Ovary (tissue), 9 donors: ENCODE data around the gene PAQR8. TPM values are rescaled to one million over a fixed set of nuclear protein-coding genes. Genes with fewer than 3 reads are reported as not detected.
A peak's percentile ranks its signal among the peaks of the same experiment; 100 is the strongest.

Experiments used
- DNase-seq, 5 donors: peaks; one replicate each; pipeline ENCODE4 v3.0.0-alpha.2; 2019 to 2020
- H3K27ac ChIP-seq, 2 donors: fragments of 200-600 bp; one replicate each; pipeline versions ENCODE4 v1.5.1 to v1.8.0; 2019 to 2022
- H3K27me3 ChIP-seq: fragments of 200-600 bp; one replicate; pipeline ENCODE4 v1.8.0; 2022
- H3K36me3 ChIP-seq: fragments of 200-600 bp; sonication (generic); one replicate; pipeline ENCODE4 v1.5.1; 2019
- H3K4me1 ChIP-seq: one replicate; pipeline ENCODE4 v1.8.1; 2013; ENCODE audit warnings: mild to moderate bottlenecking, moderate library complexity; ENCODE audit not compliant: insufficient read depth
- H3K4me3 ChIP-seq: fragments of 200-600 bp; sonication (generic); one replicate; pipeline ENCODE4 v1.5.1; 2017
- H3K9me3 ChIP-seq, 2 donors: fragments of 200-600 bp in 1 of 2; sonication (generic) in 1 of 2; one replicate each; pipeline versions ENCODE4 v1.5.1 to v1.8.1; 2013 to 2019; ENCODE audit warnings: mild to moderate bottlenecking in 1 of 2, moderate library complexity in 1 of 2
- EP300 ChIP-seq: sonication (generic); formaldehyde crosslinking; IDR thresholded peaks from one replicate; pipeline ENCODE4 v1.6.1; 2017; ENCODE audit warnings: antibody characterized with exemption
- POLR2A ChIP-seq: fragments of 450-650 bp; IDR thresholded peaks from one replicate; pipeline ENCODE4 v1.6.1; 2017; ENCODE audit warnings: antibody characterized with exemption, mild to moderate bottlenecking, moderate library complexity
- WGBS, 3 donors: extraction: QIAGEN DNeasy Blood & Tissue Kit in 1 of 3; methylation state at CpG; one replicate each; pipeline versions ENCODE4 v1.1.5 to v1.1.7; 2013 to 2017; 5-methylcytosine and 5-hydroxymethylcytosine counted together
- intact Hi-C, 4 donors: fragments of 100-400 bp; cut with DNase I; formaldehyde crosslinking; loops; one replicate each; pipeline versions ENCODE4 v1.11.0 to v1.15.1; 2022 to 2023
- polyA plus RNA-seq, 2 donors: library from polyadenylated mRNA; stranded (reverse); fragments of 200-250 nt in 1 of 2; fragments of 350-450 nt in 1 of 2; fragmentation: Illumina TruSeq in 1 of 2; extraction: RNeasy Lipid Tissue Mini Kit (QIAGEN cat#74804) in 1 of 2; gene quantifications; one replicate each; pipeline ENCODE4 v1.2.3, GENCODE V29; 2013 to 2014
- total RNA-seq, 7 donors: library from RNA; depleted of rRNA in 2 of 7; stranded (reverse); fragments of >200 nt in 2 of 7; fragmentation: NEBNext Ultra II Directional in 3 of 7; extraction: Animal tissue kit (Norgen Biotek cat#: 25700) in 3 of 7; gene quantifications; one replicate each; pipeline versions ENCODE4 v1.1.0 to v1.2.4, GENCODE V29; 2016 to 2023
- TF ChIP-seq, protein P1 (sequence below), 3 donors: fragments of 450-650 bp in 2 of 3; fragments of 200-600 bp in 1 of 3; IDR thresholded peaks; one replicate each; pipeline versions ENCODE4 v1.5.1 to v1.8.0; 2016 to 2022; ENCODE audit warnings: antibody characterized with exemption in 3 of 3, mild to moderate bottlenecking in 1 of 3
- donor health status: DM: no; HTN: no; CAD: no; lungs with moderate emphysema.
- donor health status: DM: no; HTN: no; CAD: no.
- donor health status: Bipolar disorder and iron deficiency.
- donor health status: DM: yes; HTN: yes; CAD: no.
- donor health status: DM: no; HTN: no; CAD: no.
- donor health status: DM: yes; HTN: yes; CAD: no.

PAQR8 gene
- total and polyA plus RNA-seq, 9 donors, result 13.2 to 33.6 (median 24.0) TPM

DNA sequence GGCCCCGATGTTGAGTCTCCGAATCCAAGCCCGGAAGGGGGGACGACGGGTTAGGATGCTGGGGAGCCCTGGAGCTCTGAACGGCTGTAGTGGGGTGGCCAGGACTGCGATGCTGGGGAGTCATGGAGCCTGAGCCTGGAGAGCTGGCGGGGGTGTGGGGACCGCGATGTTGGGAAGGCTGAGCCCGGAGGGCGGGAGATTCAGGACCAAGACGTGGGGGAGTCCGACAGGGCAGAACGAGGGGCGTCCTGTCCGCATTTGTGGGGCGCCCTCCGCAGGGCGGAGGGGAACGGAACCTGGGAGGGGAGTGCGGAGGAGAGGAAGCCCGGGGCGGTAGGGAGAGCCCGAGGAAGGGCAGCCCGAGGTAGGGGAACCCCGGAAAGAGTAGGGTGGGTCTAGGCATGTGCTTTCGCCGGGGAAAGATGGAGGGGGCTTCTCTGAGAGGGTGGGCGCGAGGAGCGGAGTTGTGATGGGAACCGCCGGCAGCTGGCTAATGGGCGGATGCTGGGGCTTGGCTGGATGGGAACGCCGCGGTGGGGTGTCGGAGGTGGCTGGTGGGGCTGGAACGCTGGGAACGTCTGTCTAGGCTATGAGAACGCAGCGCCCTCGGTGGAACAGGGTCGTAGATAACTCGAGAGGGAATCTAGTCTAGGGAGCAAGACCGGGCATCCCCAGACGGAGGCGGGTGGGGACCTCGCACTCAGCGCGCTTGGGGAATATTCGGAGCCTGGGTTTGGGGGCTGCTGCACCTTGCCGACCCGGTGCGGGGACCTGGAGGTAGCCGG, 684 bp downstream of the PAQR8 start:
- Histone ChIP-seq H3K4me3 (peak overlapping the region; percentile 80), H3K27me3 (no peaks in the 10 kb centered on the region), H3K27ac (peak overlapping the region; percentile 81 to 92), H3K9me3 (no peaks in the 10 kb centered on the region), H3K4me1 (peaks cover 17% of the 10 kb centered on the region), H3K36me3 (no peaks in the 10 kb centered on the region)
- WGBS, 3 donors, result 0 to 1% (median 0%) methylated on average over 57 of the region's 57 CpGs
- intact Hi-C loops, result no loop called here
- no peak for TF ChIP-seq EP300
- TF ChIP-seq, protein P1, sequence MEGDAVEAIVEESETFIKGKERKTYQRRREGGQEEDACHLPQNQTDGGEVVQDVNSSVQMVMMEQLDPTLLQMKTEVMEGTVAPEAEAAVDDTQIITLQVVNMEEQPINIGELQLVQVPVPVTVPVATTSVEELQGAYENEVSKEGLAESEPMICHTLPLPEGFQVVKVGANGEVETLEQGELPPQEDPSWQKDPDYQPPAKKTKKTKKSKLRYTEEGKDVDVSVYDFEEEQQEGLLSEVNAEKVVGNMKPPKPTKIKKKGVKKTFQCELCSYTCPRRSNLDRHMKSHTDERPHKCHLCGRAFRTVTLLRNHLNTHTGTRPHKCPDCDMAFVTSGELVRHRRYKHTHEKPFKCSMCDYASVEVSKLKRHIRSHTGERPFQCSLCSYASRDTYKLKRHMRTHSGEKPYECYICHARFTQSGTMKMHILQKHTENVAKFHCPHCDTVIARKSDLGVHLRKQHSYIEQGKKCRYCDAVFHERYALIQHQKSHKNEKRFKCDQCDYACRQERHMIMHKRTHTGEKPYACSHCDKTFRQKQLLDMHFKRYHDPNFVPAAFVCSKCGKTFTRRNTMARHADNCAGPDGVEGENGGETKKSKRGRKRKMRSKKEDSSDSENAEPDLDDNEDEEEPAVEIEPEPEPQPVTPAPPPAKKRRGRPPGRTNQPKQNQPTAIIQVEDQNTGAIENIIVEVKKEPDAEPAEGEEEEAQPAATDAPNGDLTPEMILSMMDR (IDR thresholded peaks at IDR 0.05), result no peak
- TF ChIP-seq POLR2A, result no peak
- peak; percentile 50 to 69 (median 59) for DNase-seq

DNA sequence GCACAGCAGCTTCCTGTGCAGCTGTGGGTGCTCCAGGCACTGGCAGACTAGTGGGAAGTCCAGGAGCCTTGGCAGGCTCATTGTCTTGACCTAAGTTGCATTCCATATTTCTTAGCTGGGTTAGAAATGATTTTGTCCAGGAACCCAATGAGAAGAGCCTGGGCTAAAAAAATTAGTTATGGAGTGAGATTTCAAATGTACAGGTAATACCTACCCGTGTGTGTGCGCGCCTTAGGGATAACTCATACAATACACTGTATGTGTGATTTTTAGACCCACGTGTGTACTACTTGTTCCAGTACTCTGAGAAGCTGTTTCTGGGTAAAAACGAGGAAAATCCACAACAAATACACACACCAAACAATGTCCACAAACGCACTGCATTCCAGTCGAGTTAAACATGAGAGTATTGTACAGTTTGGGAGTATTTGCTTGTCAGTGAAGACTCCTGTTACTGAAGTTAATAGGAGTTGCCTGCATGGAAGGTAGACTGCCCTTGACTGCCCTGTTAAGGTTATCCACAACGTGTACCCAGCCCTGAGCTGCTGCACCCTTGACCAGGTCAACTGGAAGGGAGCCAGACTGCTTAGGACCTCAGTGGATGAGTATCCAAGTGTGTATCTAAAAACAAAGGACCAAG, 1.4 kb downstream of the PAQR8 start:
- peaks cover 17% of the 10 kb centered on the region for H3K4me1 ChIP-seq
- H3K27ac ChIP-seq, result peak overlapping the region; percentile 81 to 92
- no peaks in the 10 kb centered on the region for H3K27me3 ChIP-seq
- DNase-seq, result peak; percentile 23 to 43 (median 37)
- H3K4me3 ChIP-seq, result peak overlapping the region; percentile 80
- H3K9me3 ChIP-seq, result no peaks in the 10 kb centered on the region
- H3K36me3 ChIP-seq, result no peaks in the 10 kb centered on the region
- TF ChIP-seq EP300 (no peak), POLR2A (no peak)
- TF ChIP-seq, protein P1 (IDR thresholded peaks at IDR 0.05), result no peak
- WGBS, 3 donors, result 9 to 27% (median 13%) methylated on average over 8 of the region's 8 CpGs
- intact Hi-C loops, result no loop called here

DNA sequence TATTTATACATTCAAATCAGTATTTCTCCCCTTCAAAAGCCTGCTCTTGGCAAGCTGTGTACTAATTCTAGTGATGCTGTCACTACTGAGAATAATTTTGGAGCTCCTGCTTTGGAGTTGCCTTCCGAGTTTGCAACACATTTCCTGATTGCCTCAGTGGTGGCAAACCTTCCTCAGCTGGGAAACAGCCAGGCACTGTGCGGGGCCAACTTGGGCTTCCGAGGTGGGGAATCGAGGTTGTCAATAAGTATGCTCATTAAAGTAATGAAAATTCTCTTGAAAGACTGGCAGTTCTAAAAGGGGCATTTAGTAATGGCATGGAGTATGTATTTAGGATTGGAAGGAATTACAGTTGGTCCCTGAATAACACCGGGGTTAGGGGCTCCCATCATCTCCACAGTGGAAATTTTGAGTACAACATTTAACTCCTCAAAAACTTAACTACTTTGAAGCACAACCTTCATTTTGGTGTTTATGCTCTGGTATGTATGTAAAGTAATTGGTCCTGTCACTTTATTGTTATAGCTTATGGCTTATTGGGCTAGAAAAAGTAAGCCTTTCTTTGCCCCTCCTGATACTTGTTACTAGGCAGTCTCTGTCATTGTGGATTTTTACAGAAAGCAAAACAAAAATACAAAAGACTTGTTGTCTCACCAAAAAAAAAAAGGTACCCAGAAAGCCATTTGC, 2.7 kb downstream of the PAQR8 start:
- DNase-seq, result peak in 2 of 5 donors; percentile 24 to 51

DNA sequence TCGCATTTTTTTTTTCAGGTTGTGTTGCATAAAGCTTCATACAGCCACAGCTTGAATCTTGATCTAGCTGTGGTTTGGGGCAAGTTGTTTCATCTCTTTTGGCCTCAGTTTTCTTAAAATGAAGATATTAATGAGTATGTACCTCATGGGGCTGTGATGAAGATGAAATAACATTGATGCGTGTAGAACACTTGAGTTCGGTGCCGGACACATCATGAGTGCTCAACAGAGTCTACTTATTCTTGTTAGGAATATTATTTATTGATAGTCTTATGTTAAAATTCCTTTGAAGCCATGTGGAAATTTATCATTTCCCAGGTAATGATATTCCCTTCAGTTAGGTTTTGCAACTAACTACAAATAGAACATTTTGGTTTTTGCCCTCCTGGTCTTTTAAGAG, 3.4 kb downstream of the PAQR8 start:
- no peaks in the 10 kb centered on the region for H3K36me3 ChIP-seq

More for the DNA sequence above, 2.7 kb downstream of the PAQR8 start:
- Histone ChIP-seq H3K9me3 (no peaks in the 10 kb centered on the region), H3K4me3 (no peak overlapping the region), H3K27ac (peak overlapping the region in 1 of 2 donors; percentile 36), H3K27me3 (no peaks in the 10 kb centered on the region), H3K36me3 (no peaks in the 10 kb centered on the region), H3K4me1 (peaks cover 17% of the 10 kb centered on the region)
- WGBS, 3 donors, result 14 to 22% (median 17%) methylated on average over 5 of the region's 5 CpGs
- TF ChIP-seq EP300 (no peak), POLR2A (no peak)
- TF ChIP-seq, protein P1 (IDR thresholded peaks at IDR 0.05), result no peak
- intact Hi-C loops, result no loop called here

More for the DNA sequence above, 3.4 kb downstream of the PAQR8 start:
- Histone ChIP-seq H3K9me3 (no peaks in the 10 kb centered on the region), H3K4me1 (peaks cover 15% of the 10 kb centered on the region), H3K27me3 (no peaks in the 10 kb centered on the region), H3K4me3 (no peak overlapping the region), H3K27ac (peak overlapping the region in 1 of 2 donors; percentile 36)
- TF ChIP-seq POLR2A, result no peak
- TF ChIP-seq EP300, result no peak
- intact Hi-C loops, result no loop called here
- WGBS, 3 donors, result 60 to 74% (median 69%) methylated on average over 4 of the region's 4 CpGs
- no peak for DNase-seq
